Testis (tissue), 3 donors: ENCODE measurements around the gene NXNL2. TPM values are rescaled to one million over a fixed set of nuclear protein-coding genes. Genes with fewer than 3 reads are reported as not detected.

Experiments
- DNase-seq: peaks from one replicate; pipeline ENCODE4 v3.0.0-alpha.2; 2019
- H3K27ac ChIP-seq, 2 donors: fragments of 200-600 bp; sonication (generic); one replicate each; pipeline ENCODE4 v1.5.1; 2019
- H3K27me3 ChIP-seq: fragments of 200-600 bp; sonication (generic); one replicate; pipeline ENCODE4 v1.5.1; 2019
- H3K36me3 ChIP-seq: fragments of 200-600 bp; sonication (generic); one replicate; pipeline ENCODE4 v1.5.1; 2017; ENCODE audit warnings: low read depth; ENCODE audit errors: missing control alignments
- H3K4me1 ChIP-seq: fragments of 200-600 bp; sonication (generic); one replicate; pipeline ENCODE4 v1.5.1; 2019
- H3K4me3 ChIP-seq, 2 donors: fragments of 200-600 bp; sonication (generic); one replicate each; pipeline ENCODE4 v1.5.1; 2017 to 2019
- H3K9me3 ChIP-seq: fragments of 200-600 bp; sonication (generic); one replicate; pipeline ENCODE4 v1.5.1; 2017
- POLR2A ChIP-seq: fragments of 450-650 bp; IDR thresholded peaks from one replicate; pipeline ENCODE4 v1.6.1; 2017; ENCODE audit warnings: antibody characterized with exemption, mild to moderate bottlenecking, moderate library complexity
- WGBS, 2 donors: methylation state at CpG; one replicate each; pipeline ENCODE4 v1.1.5; 2018; 5-methylcytosine and 5-hydroxymethylcytosine counted together
- intact Hi-C: fragments of 100-400 bp; cut with DNase I; formaldehyde crosslinking; loops from one replicate; pipeline ENCODE4 v1.15.1; 2023; ENCODE audit warnings: low total_unique reads
- polyA plus RNA-seq: library from polyadenylated mRNA; stranded (reverse); fragments of 350-450 nt; fragmentation: Illumina TruSeq; extraction: RNeasy Lipid Tissue Mini Kit (QIAGEN cat#74804); gene quantifications from one replicate; pipeline ENCODE4 v1.2.3, GENCODE V29; 2014; ENCODE audit warnings: low read depth, low replicate concordance; ENCODE audit not compliant: insufficient read depth
- total RNA-seq, 2 donors: library from RNA; depleted of rRNA; stranded (reverse); fragments of >200 nt; gene quantifications; one replicate each; pipeline ENCODE4 v1.2.3, GENCODE V29; 2016
- TF ChIP-seq, protein P1 (sequence below), 3 experiments: fragments of 450-650 bp in 2 of 3; fragments of 200-600 bp in 1 of 3; sonication (generic) in 1 of 3; IDR thresholded peaks; one replicate each; pipeline ENCODE4 v1.5.1; 2016 to 2019; ENCODE audit warnings: antibody characterized with exemption in 3 of 3, mild to moderate bottlenecking in 2 of 3, moderate library complexity in 1 of 3

The NXNL2 gene
- total and polyA plus RNA-seq, 3 donors from 2014 or later, result 1.5 to 2.8 (median 2.2) TPM

DNA sequence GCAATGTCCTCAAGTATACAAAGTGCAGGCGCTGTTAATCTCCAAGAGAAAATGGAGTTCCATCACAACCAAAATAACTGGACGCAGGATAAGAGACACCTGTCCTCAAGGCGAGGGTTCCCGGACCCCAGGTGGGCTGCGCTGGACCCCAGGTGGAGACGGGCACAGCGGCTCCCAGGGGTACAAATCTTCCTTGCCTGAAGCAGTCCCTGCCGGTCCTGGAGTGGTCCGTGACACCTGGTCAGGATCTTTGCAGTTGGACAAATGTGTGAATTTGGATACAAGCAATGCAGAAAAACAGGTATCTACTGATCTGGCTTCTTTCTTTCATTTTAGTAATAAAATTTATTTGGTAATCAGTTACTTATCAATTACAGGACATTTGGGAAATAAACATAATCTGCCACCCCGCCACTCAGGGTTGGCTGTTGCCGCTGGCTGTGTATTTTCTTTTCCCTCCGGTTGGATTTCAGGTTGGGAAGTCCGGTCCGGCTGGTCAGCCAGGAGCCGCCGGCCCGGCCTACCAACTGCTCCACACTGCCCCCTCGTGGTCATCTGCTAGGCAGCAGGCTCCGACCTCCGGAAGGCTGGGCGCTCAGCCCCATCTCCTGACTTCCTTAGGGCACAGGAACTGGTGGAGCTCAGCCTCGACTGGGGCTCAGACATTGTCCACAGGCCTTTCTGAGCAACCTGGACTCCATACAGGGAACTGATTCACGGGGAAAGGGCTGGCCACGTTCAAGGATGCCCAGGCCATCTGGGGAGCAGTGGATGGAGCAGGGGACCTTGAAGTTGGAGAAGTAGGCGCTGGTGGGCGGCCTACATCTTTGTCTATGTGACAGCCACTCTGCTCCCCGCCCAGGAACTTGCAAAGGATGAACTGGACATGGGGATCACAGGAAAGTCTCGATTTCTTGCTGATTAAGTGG is 43.4 kb downstream of the NXNL2 start:
- no peak overlapping the region for H3K27ac ChIP-seq
- no peaks in the 10 kb centered on the region for H3K36me3 ChIP-seq
- peak; percentile 90 for DNase-seq
- H3K4me3 ChIP-seq, result no peak overlapping the region
- no peaks in the 10 kb centered on the region for H3K27me3 ChIP-seq
- 41 to 46% methylated on average over 25 to 28 of the region's 28 CpGs for WGBS, 2 donors
- TF ChIP-seq, protein P1, sequence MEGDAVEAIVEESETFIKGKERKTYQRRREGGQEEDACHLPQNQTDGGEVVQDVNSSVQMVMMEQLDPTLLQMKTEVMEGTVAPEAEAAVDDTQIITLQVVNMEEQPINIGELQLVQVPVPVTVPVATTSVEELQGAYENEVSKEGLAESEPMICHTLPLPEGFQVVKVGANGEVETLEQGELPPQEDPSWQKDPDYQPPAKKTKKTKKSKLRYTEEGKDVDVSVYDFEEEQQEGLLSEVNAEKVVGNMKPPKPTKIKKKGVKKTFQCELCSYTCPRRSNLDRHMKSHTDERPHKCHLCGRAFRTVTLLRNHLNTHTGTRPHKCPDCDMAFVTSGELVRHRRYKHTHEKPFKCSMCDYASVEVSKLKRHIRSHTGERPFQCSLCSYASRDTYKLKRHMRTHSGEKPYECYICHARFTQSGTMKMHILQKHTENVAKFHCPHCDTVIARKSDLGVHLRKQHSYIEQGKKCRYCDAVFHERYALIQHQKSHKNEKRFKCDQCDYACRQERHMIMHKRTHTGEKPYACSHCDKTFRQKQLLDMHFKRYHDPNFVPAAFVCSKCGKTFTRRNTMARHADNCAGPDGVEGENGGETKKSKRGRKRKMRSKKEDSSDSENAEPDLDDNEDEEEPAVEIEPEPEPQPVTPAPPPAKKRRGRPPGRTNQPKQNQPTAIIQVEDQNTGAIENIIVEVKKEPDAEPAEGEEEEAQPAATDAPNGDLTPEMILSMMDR (IDR thresholded peaks at IDR 0.05), result peak; percentile 90 to 98 (median 94)
- TF ChIP-seq POLR2A, result no peak
- no peaks in the 10 kb centered on the region for H3K9me3 ChIP-seq
- intact Hi-C loops, result loop anchor here (10.0 kb wide), 1 partner anchor 474 kb away; no protein-coding TSS in a partner anchor
- peaks cover 6% of the 10 kb centered on the region for H3K4me1 ChIP-seq

- 82 to 90% methylated on average over 10 of the region's 10 CpGs for WGBS, 2 donors
- no peaks in the 10 kb centered on the region for H3K27me3 ChIP-seq
- H3K9me3 ChIP-seq, result no peaks in the 10 kb centered on the region
- H3K36me3 ChIP-seq, result no peaks in the 10 kb centered on the region
- intact Hi-C loops, result loop anchor here (10.0 kb wide), 1 partner anchor 474 kb away; no protein-coding TSS in a partner anchor
- H3K27ac ChIP-seq, result no peak overlapping the region
- peaks cover 6% of the 10 kb centered on the region for H3K4me1 ChIP-seq
- no peak overlapping the region for H3K4me3 ChIP-seq
- no peak for DNase-seq
- TF ChIP-seq POLR2A, result no peak
- TF ChIP-seq, protein P1 (IDR thresholded peaks at IDR 0.05), result no peak
Measured at GRCh38 chr9:88579050-88579715, 44.2 kb downstream of the NXNL2 start.

DNA sequence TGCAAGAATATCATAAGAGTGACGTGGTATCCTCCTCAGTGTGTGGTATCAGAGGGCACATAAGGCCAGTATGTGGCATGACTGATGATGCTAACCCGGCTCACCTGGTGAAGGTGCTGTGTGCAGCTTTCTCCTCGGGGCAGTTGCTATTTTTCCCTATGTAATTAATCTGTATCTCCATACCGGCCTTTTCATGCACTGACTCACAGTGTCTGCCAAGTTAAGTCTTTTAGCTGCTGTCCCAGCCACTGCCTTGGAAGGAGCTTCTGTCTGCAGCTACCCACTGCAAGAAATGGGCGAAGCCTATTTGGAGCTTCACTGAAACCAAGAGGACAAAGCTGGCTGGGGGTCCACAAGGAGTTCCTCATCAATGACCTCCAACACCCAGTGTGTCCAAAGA is 46.0 kb downstream of the NXNL2 start:
- H3K4me3 ChIP-seq, result no peak overlapping the region
- H3K27ac ChIP-seq, result no peak overlapping the region
- intact Hi-C loops, result no loop called here
- H3K9me3 ChIP-seq, result no peaks in the 10 kb centered on the region
- TF ChIP-seq, protein P1 (IDR thresholded peaks at IDR 0.05), result no peak
- no peak for TF ChIP-seq POLR2A
- peaks cover 6% of the 10 kb centered on the region for H3K4me1 ChIP-seq
- no peaks in the 10 kb centered on the region for H3K36me3 ChIP-seq
- H3K27me3 ChIP-seq, result no peaks in the 10 kb centered on the region
- 41 to 54% methylated on average over 5 of the region's 5 CpGs for WGBS, 2 donors
- DNase-seq, result no peak

DNA sequence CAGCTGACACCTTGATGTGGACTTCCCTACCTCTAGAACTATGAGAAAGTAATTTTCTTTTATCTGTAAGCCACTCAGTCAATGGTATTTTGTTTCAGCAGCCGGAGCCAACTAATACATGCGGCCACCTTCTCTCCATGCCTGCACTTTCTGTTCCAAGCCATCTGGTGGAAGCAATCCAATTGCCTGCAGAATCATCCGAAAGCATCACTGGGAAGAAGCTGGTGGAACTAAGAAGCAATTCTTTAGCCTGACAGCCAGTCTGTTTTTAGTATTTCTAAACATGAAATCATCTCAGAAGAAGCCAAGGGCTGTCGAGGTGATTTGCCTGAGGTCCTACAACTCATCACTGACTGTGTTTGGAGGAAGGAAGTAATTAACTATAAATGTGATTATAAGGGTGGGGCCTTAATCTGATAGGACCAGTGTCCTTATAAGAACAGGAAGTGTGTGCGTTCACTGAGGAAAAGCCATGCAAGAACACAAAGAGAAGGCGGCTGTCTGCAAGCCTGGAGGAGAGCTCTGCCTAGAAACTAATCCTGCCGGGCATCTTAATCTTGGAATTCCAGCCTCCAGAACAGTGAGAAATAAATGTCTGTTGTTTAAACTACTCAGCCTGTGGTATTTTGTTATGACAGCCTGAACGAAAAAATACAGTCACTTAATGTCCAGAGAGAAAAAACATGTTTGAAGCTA is 49.1 kb downstream of the NXNL2 start:
- Histone ChIP-seq H3K27ac (no peak overlapping the region), H3K9me3 (no peaks in the 10 kb centered on the region), H3K4me3 (no peak overlapping the region), H3K4me1 (no peaks in the 10 kb centered on the region), H3K27me3 (no peaks in the 10 kb centered on the region), H3K36me3 (no peaks in the 10 kb centered on the region)
- WGBS, 2 donors, result 61 to 69% methylated on average over 8 of the region's 8 CpGs
- intact Hi-C loops, result no loop called here
- DNase-seq, result no peak
- no peak for TF ChIP-seq POLR2A
- TF ChIP-seq, protein P1 (IDR thresholded peaks at IDR 0.05), result no peak
